Erythroblast (primary cell): ENCODE data around the gene RGS21.

Experiments
- GATA1 ChIP-seq: IDR thresholded peaks from 2 replicates; pipeline ENCODE4 v1.6.1; 2011; ENCODE audit warnings: low read depth, mild to moderate bottlenecking, control low read depth, low read length, moderate library complexity
- POLR2A ChIP-seq: IDR thresholded peaks from 2 replicates; pipeline ENCODE4 v1.6.1; 2011; ENCODE audit warnings: mild to moderate bottlenecking, low read length

GRCh38 chr1:192358822-192359221 lies 42.0 kb downstream of the RGS21 start:
- TF ChIP-seq POLR2A, result no peak
- no peak for TF ChIP-seq GATA1
